OCI-LY7 (cell line): ENCODE measurements around the gene NOTCH4.

Experiments
- CTCF ChIP-seq: fragments of 200-600 bp; sonication (generic); conservative IDR thresholded peaks from 2 replicates; pipeline ENCODE4 v1.5.1; 2014; ENCODE audit warnings: mild to moderate bottlenecking, antibody characterized with exemption, low read length, moderate library complexity, mixed read lengths
- EZH2phosphoT487 ChIP-seq: fragments of 200-600 bp; sonication (generic); IDR thresholded peaks from 2 replicates; pipeline ENCODE4 v1.6.1; 2018; ENCODE audit warnings: low read depth, borderline replicate concordance, mild to moderate bottlenecking, mixed run types, antibody characterized with exemption, low read length, moderate library complexity, mixed read lengths

GRCh38 chr6:32212076-32212760, 11.6 kb downstream of the NOTCH4 start:
- TF ChIP-seq CTCF (no peak), EZH2phosphoT487 (no peak)
